Endothelial cell of umbilical vein (primary cell): ENCODE data around the gene KRTAP10-1.

Source experiments
- CTCF ChIP-seq, 2 donors: IDR thresholded peaks; 1 replicate in 1 of 2; 2 replicates in 1 of 2; pipeline ENCODE4 v1.5.1; 2011; ENCODE audit warnings: low read length in 2 of 2, mild to moderate bottlenecking in 2 of 2, moderate library complexity in 2 of 2, control low read depth in 1 of 2, inconsistent platforms in 1 of 2, low read depth in 1 of 2; ENCODE audit not compliant: insufficient read depth in 1 of 2; ENCODE audit errors: extremely low read depth in 1 of 2
- MAX ChIP-seq: IDR thresholded peaks from 2 replicates; pipeline ENCODE4 v1.6.1; 2011; ENCODE audit not compliant: insufficient read depth, insufficient read length
- POLR2A ChIP-seq: IDR thresholded peaks from 2 replicates; pipeline ENCODE4 v1.6.1; 2012; ENCODE audit warnings: low read depth, mild to moderate bottlenecking, control low read depth, low read length

GRCh38 chr21:44502171-44502958 lies 37.6 kb downstream of the KRTAP10-1 start:
- TF ChIP-seq CTCF (IDR thresholded peaks at IDR 0.05; ENCODE audit: extremely low read depth in 1 of 2, insufficient read depth in 1 of 2, low read depth in 1 of 2, low read length in 2 of 2), result no peak
- TF ChIP-seq MAX, result no peak
- no peak for TF ChIP-seq POLR2A
